Thyroid gland (tissue), 4 donors: Measurements from ENCODE around the gene CFAP46. TPM values are rescaled to one million over a fixed set of nuclear protein-coding genes. Genes with fewer than 3 reads are reported as not detected.
"Not testable (repeated sequence)": the region's sequence is repeated elsewhere in the genome, so short reads cannot be mapped to it uniquely, and the experiment has no call there.

ENCODE experiments used
- DNase-seq, 2 donors: peaks; one replicate each; pipeline ENCODE4 v3.0.0-alpha.2; 2019
- H3K27ac ChIP-seq, 3 donors: fragments of 200-600 bp; sonication (generic); 1 replicate in 2 of 3; 2 replicates in 1 of 3; pipeline ENCODE4 v1.5.1; 2016 to 2019; ENCODE audit warnings: mild to moderate bottlenecking in 1 of 3, moderate library complexity in 1 of 3
- H3K27me3 ChIP-seq: fragments of 200-600 bp; sonication (generic); one replicate; pipeline ENCODE4 v1.5.1; 2019
- H3K36me3 ChIP-seq, 2 donors: fragments of 200-600 bp; sonication (generic); one replicate each; pipeline ENCODE4 v1.5.1; 2016 to 2019
- H3K4me1 ChIP-seq, 2 donors: fragments of 200-600 bp; sonication (generic); one replicate each; pipeline ENCODE4 v1.5.1; 2017 to 2019
- H3K4me3 ChIP-seq, 3 donors: fragments of 200-600 bp; sonication (generic); replicated peaks in 1 of 3; 1 replicate in 2 of 3; 2 replicates in 1 of 3; pipeline ENCODE4 v1.5.1; 2016; ENCODE audit warnings: mild to moderate bottlenecking in 1 of 3
- H3K9me3 ChIP-seq: fragments of 200-600 bp; sonication (generic); one replicate; pipeline ENCODE4 v1.5.1; 2017
- POLR2A ChIP-seq, 2 donors: fragments of 450-650 bp; IDR thresholded peaks; one replicate each; pipeline ENCODE4 v1.6.1; 2017; ENCODE audit warnings: antibody characterized with exemption in 2 of 2, mild to moderate bottlenecking in 2 of 2, moderate library complexity in 1 of 2
- WGBS, 2 donors: methylation state at CpG; one replicate each; pipeline ENCODE4 v1.1.5; 2017; 5-methylcytosine and 5-hydroxymethylcytosine counted together
- intact Hi-C: fragments of 100-400 bp; cut with DNase I; formaldehyde crosslinking; loops from one replicate; pipeline ENCODE4 v1.15.1; 2023
- total RNA-seq, 4 donors: library from RNA; depleted of rRNA; stranded (reverse); fragments of >200 nt; gene quantifications; one replicate each; pipeline ENCODE4 v1.2.3, GENCODE V29; 2016
- TF ChIP-seq, protein P1 (sequence below), 6 experiments: fragments of 200-600 bp in 3 of 6; fragments of 450-650 bp in 3 of 6; sonication (generic) in 3 of 6; IDR thresholded peaks; one replicate each; pipeline ENCODE4 v1.5.1; 2016 to 2019; ENCODE audit warnings: antibody characterized with exemption in 6 of 6, mild to moderate bottlenecking in 2 of 6, inconsistent platforms in 1 of 6, moderate library complexity in 1 of 6

CFAP46 gene
- total RNA-seq, 4 donors from 2014 or later, result 3.6 to 12.7 (median 9.1) TPM

GRCh38 chr10:132828681-132829080 is 113.7 kb downstream of the CFAP46 start:
- WGBS, 2 donors, result 87 to 93% methylated on average over 20 of the region's 20 CpGs
- Histone ChIP-seq H3K36me3 (no peaks in the 10 kb centered on the region), H3K4me3 (no peak overlapping the region), H3K27me3 (no peaks in the 10 kb centered on the region), H3K9me3 (no peaks in the 10 kb centered on the region), H3K4me1 (no peaks in the 10 kb centered on the region), H3K27ac (no peak overlapping the region)
- intact Hi-C loops, result no loop called here
- TF ChIP-seq, protein P1, sequence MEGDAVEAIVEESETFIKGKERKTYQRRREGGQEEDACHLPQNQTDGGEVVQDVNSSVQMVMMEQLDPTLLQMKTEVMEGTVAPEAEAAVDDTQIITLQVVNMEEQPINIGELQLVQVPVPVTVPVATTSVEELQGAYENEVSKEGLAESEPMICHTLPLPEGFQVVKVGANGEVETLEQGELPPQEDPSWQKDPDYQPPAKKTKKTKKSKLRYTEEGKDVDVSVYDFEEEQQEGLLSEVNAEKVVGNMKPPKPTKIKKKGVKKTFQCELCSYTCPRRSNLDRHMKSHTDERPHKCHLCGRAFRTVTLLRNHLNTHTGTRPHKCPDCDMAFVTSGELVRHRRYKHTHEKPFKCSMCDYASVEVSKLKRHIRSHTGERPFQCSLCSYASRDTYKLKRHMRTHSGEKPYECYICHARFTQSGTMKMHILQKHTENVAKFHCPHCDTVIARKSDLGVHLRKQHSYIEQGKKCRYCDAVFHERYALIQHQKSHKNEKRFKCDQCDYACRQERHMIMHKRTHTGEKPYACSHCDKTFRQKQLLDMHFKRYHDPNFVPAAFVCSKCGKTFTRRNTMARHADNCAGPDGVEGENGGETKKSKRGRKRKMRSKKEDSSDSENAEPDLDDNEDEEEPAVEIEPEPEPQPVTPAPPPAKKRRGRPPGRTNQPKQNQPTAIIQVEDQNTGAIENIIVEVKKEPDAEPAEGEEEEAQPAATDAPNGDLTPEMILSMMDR (IDR thresholded peaks at IDR 0.05), result no peak
- TF ChIP-seq POLR2A (IDR thresholded peaks at IDR 0.05), result no peak
- DNase-seq, result no peak

- Histone ChIP-seq H3K27ac (no peak overlapping the region), H3K9me3 (no peaks in the 10 kb centered on the region), H3K27me3 (no peaks in the 10 kb centered on the region), H3K4me1 (no peaks in the 10 kb centered on the region), H3K36me3 (no peaks in the 10 kb centered on the region), H3K4me3 (no peak overlapping the region)
- intact Hi-C loops, result no loop called here
- no peak for DNase-seq
- 92 to 93% methylated on average over 29 of the region's 29 CpGs for WGBS, 2 donors
- no peak for TF ChIP-seq POLR2A (IDR thresholded peaks at IDR 0.05)
- TF ChIP-seq, protein P1 (IDR thresholded peaks at IDR 0.05), result no peak
These were observed 114.4 kb downstream of the CFAP46 start for GRCh38 chr10:132827861-132828539.

DNA sequence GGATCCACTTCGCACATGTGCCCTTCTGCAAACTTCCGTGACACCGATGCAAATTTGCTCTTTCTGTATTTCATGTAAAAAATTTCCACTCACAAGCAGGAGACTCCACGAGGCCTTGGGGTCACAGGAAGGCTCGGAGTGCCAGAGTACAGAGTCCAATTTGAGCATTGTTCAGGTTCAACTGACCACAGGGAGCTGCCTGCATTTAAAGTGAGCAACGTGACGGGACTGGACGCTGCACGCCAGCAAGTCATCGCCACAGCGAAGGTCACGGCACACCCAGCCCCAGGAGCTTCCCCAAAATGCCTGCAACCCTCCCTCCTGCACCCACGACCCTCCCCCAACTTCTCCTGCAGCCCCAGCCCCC is 115.0 kb downstream of the CFAP46 start:
- Histone ChIP-seq H3K4me3 (no peak overlapping the region), H3K27me3 (no peaks in the 10 kb centered on the region), H3K9me3 (no peaks in the 10 kb centered on the region), H3K36me3 (no peaks in the 10 kb centered on the region), H3K27ac (no peak overlapping the region), H3K4me1 (no peaks in the 10 kb centered on the region)
- DNase-seq, result no peak
- intact Hi-C loops, result no loop called here
- 80 to 93% methylated on average over 9 to 12 of the region's 13 CpGs for WGBS, 2 donors
- TF ChIP-seq, protein P1 (IDR thresholded peaks at IDR 0.05), result no peak
- no peak for TF ChIP-seq POLR2A (IDR thresholded peaks at IDR 0.05)

GRCh38 chr10:132826524-132827422 is 115.6 kb downstream of the CFAP46 start:
- no peaks in the 10 kb centered on the region for H3K36me3 ChIP-seq
- 91 to 96% methylated on average over 24 to 32 of the region's 36 CpGs for WGBS, 2 donors
- H3K9me3 ChIP-seq, result no peaks in the 10 kb centered on the region
- no peak for DNase-seq
- H3K4me1 ChIP-seq, result no peaks in the 10 kb centered on the region
- H3K27ac ChIP-seq, result no peak overlapping the region
- no peak overlapping the region for H3K4me3 ChIP-seq
- intact Hi-C loops, result no loop called here
- TF ChIP-seq, protein P1 (IDR thresholded peaks at IDR 0.05), result no peak
- no peak for TF ChIP-seq POLR2A (IDR thresholded peaks at IDR 0.05)
- no peaks in the 10 kb centered on the region for H3K27me3 ChIP-seq

GRCh38 chr10:132825783-132826523 is 116.4 kb downstream of the CFAP46 start:
- H3K36me3 ChIP-seq, H3K9me3 ChIP-seq, intact Hi-C loops, H3K27me3 ChIP-seq, H3K27ac ChIP-seq, H3K4me1 ChIP-seq, DNase-seq, H3K4me3 ChIP-seq: not testable (repeated sequence)
- 89 to 96% methylated on average over 14 to 34 of the region's 34 CpGs for WGBS, 2 donors
